Neural crest cell (in vitro differentiated cells): ENCODE results near the gene SETBP1. TPM values are rescaled to one million over a fixed set of nuclear protein-coding genes. Genes with fewer than 3 reads are reported as not detected.

Source experiments
- DNase-seq: peaks from one replicate; pipeline ENCODE4 v3.0.0; 2021; ENCODE audit warnings: low read depth, mixed read lengths, low spot score
- H3K27ac Mint-ChIP-seq: one replicate; pipeline ENCODE4 v1.8.0; 2021; ENCODE audit warnings: mild to moderate bottlenecking, mixed read lengths; ENCODE audit not compliant: unreplicated experiment
- H3K27me3 Mint-ChIP-seq: 2 replicates; pipeline ENCODE4 v1.8.0; 2021; ENCODE audit warnings: low read depth, mild to moderate bottlenecking, mixed read lengths
- H3K36me3 Mint-ChIP-seq: 2 replicates; pipeline ENCODE4 v1.8.0; 2021; ENCODE audit warnings: low read depth, mild to moderate bottlenecking, mixed read lengths
- H3K4me1 Mint-ChIP-seq: 2 replicates; pipeline ENCODE4 v1.8.0; 2021; ENCODE audit warnings: mixed read lengths
- H3K4me3 Mint-ChIP-seq: one replicate; pipeline ENCODE4 v1.8.0; 2021; ENCODE audit warnings: mild to moderate bottlenecking, mixed read lengths
- H3K9me3 Mint-ChIP-seq: 2 replicates; pipeline ENCODE4 v1.8.0; 2021; ENCODE audit warnings: mixed read lengths
- CTCF ChIP-seq: fragments of 200-600 bp; sonication (generic); conservative IDR thresholded peaks from 2 replicates; pipeline ENCODE4 v1.5.0; 2021; ENCODE audit warnings: antibody characterized with exemption, mild to moderate bottlenecking
- total RNA-seq: library from RNA; stranded (reverse); gene quantifications from 2 replicates; pipeline ENCODE4 v1.2.1, GENCODE V29; 2021

The SETBP1 gene
- total RNA-seq, 1 donor from 2014 or later: 38.9 TPM

GRCh38 chr18:44944461-44944860 is 263.8 kb downstream of the SETBP1 start:
- DNase-seq: no peak
- H3K9me3 Mint-ChIP-seq: no peaks in the 10 kb centered on the region
- H3K27me3 Mint-ChIP-seq: no peaks in the 10 kb centered on the region

GRCh38 chr18:44945888-44946401 is 265.3 kb downstream of the SETBP1 start:
- peak overlapping the region; percentile 88 for H3K27ac Mint-ChIP-seq
- H3K9me3 Mint-ChIP-seq: no peaks in the 10 kb centered on the region
- DNase-seq: peak; percentile 12

More at GRCh38 chr18:44944461-44944860, 263.8 kb downstream of the SETBP1 start:
- Mint-ChIP-seq H3K4me3 (no peak overlapping the region), H3K4me1 (peaks cover 29% of the 10 kb centered on the region), H3K36me3 (peaks cover 4% of the 10 kb centered on the region), H3K27ac (no peak overlapping the region)
- no peak for TF ChIP-seq CTCF

GRCh38 chr18:44946529-44947113 is 265.9 kb downstream of the SETBP1 start:
- peaks cover 23% of the 10 kb centered on the region for H3K36me3 Mint-ChIP-seq
- H3K27me3 Mint-ChIP-seq: no peaks in the 10 kb centered on the region
- no peaks in the 10 kb centered on the region for H3K9me3 Mint-ChIP-seq
- peaks cover 29% of the 10 kb centered on the region for H3K4me1 Mint-ChIP-seq
- no peak for TF ChIP-seq CTCF
- DNase-seq: no peak
- peak overlapping the region; percentile 88 for H3K27ac Mint-ChIP-seq
- H3K4me3 Mint-ChIP-seq: no peak overlapping the region

More at GRCh38 chr18:44945888-44946401, 265.3 kb downstream of the SETBP1 start:
- no peaks in the 10 kb centered on the region for H3K27me3 Mint-ChIP-seq
- H3K4me1 Mint-ChIP-seq: peaks cover 29% of the 10 kb centered on the region
- no peak overlapping the region for H3K4me3 Mint-ChIP-seq
- H3K36me3 Mint-ChIP-seq: peaks cover 18% of the 10 kb centered on the region
- TF ChIP-seq CTCF: no peak

GRCh38 chr18:44949967-44950366 is 269.3 kb downstream of the SETBP1 start:
- Mint-ChIP-seq H3K27ac (peak overlapping the region; percentile 36), H3K36me3 (peaks cover 44% of the 10 kb centered on the region), H3K27me3 (no peaks in the 10 kb centered on the region), H3K9me3 (no peaks in the 10 kb centered on the region), H3K4me1 (peaks cover 15% of the 10 kb centered on the region), H3K4me3 (no peak overlapping the region)
- TF ChIP-seq CTCF: no peak
- no peak for DNase-seq

GRCh38 chr18:44950685-44951195 is 270.1 kb downstream of the SETBP1 start:
- no peak for DNase-seq
- no peaks in the 10 kb centered on the region for H3K27me3 Mint-ChIP-seq
- TF ChIP-seq CTCF: no peak
- peaks cover 52% of the 10 kb centered on the region for H3K36me3 Mint-ChIP-seq
- H3K9me3 Mint-ChIP-seq: no peaks in the 10 kb centered on the region
- H3K4me3 Mint-ChIP-seq: no peak overlapping the region
- peaks cover 7% of the 10 kb centered on the region for H3K4me1 Mint-ChIP-seq
- no peak overlapping the region for H3K27ac Mint-ChIP-seq
